ENCODE results near the gene COL2A1. TPM values are rescaled to one million over a fixed set of nuclear protein-coding genes. Genes with fewer than 3 reads are reported as not detected.

COL2A1 gene
- total RNA-seq, 1 experiment from 2014 or later = 1.4 TPM

GRCh38 chr12:48008950-48009349 is 4.7 kb upstream of the COL2A1 start:
- in situ Hi-C loops (cut with HindIII; ENCODE audit: low pct_unique_long_range_greater_than_20kb, low sequenced_read_pairs) (no loop called here), intact Hi-C loops (cut with micrococcal nuclease; ENCODE audit: unreplicated experiment) (no loop called here)
- ChIA-PET POLR2A (no interaction called here), CTCF (no interaction called here)
- no peak overlapping the region for H3K4me3 ChIP-seq (ENCODE audit: low read depth in 2 of 2, low read length in 2 of 2)
- ATAC-seq (no peak), DNase-seq (ENCODE audit: low read depth, low spot score) (no peak)
- no peaks in the 10 kb centered on the region for H3K9me3 ChIP-seq (ENCODE audit: control insufficient read depth, insufficient read depth, low read depth, low read length)
- BruUV-seq (replicated peaks) = no TSS peak
- H3K4me1 ChIP-seq (ENCODE audit: control insufficient read depth, insufficient read depth, low read length) = no peaks in the 10 kb centered on the region; the same call in 1 of the 2 replicates
- H3K36me3 ChIP-seq (ENCODE audit: control insufficient read depth, insufficient read depth, low read length) = no peaks in the 10 kb centered on the region
- TF ChIP-seq, protein P1, sequence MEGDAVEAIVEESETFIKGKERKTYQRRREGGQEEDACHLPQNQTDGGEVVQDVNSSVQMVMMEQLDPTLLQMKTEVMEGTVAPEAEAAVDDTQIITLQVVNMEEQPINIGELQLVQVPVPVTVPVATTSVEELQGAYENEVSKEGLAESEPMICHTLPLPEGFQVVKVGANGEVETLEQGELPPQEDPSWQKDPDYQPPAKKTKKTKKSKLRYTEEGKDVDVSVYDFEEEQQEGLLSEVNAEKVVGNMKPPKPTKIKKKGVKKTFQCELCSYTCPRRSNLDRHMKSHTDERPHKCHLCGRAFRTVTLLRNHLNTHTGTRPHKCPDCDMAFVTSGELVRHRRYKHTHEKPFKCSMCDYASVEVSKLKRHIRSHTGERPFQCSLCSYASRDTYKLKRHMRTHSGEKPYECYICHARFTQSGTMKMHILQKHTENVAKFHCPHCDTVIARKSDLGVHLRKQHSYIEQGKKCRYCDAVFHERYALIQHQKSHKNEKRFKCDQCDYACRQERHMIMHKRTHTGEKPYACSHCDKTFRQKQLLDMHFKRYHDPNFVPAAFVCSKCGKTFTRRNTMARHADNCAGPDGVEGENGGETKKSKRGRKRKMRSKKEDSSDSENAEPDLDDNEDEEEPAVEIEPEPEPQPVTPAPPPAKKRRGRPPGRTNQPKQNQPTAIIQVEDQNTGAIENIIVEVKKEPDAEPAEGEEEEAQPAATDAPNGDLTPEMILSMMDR (IDR thresholded peaks at IDR 0.05) = no peak
- TF ChIP-seq SIN3A (IDR thresholded peaks at IDR 0.05; ENCODE audit: borderline replicate concordance, insufficient read depth, low read depth, low read length) = no peak
- TF ChIP-seq POLR2AphosphoS5 (IDR thresholded peaks at IDR 0.05; ENCODE audit: low read depth, low read length) = no peak
- TF ChIP-seq, protein P2, sequence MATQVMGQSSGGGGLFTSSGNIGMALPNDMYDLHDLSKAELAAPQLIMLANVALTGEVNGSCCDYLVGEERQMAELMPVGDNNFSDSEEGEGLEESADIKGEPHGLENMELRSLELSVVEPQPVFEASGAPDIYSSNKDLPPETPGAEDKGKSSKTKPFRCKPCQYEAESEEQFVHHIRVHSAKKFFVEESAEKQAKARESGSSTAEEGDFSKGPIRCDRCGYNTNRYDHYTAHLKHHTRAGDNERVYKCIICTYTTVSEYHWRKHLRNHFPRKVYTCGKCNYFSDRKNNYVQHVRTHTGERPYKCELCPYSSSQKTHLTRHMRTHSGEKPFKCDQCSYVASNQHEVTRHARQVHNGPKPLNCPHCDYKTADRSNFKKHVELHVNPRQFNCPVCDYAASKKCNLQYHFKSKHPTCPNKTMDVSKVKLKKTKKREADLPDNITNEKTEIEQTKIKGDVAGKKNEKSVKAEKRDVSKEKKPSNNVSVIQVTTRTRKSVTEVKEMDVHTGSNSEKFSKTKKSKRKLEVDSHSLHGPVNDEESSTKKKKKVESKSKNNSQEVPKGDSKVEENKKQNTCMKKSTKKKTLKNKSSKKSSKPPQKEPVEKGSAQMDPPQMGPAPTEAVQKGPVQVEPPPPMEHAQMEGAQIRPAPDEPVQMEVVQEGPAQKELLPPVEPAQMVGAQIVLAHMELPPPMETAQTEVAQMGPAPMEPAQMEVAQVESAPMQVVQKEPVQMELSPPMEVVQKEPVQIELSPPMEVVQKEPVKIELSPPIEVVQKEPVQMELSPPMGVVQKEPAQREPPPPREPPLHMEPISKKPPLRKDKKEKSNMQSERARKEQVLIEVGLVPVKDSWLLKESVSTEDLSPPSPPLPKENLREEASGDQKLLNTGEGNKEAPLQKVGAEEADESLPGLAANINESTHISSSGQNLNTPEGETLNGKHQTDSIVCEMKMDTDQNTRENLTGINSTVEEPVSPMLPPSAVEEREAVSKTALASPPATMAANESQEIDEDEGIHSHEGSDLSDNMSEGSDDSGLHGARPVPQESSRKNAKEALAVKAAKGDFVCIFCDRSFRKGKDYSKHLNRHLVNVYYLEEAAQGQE (IDR thresholded peaks at IDR 0.05; ENCODE audit: insufficient read depth in 1 of 2, low read depth in 2 of 2, low read length in 1 of 2) = no peak
- no peak for TF ChIP-seq TCF7L2 (IDR thresholded peaks at IDR 0.05; ENCODE audit: low read depth, low read length)
- no peak overlapping the region for H3K27ac ChIP-seq (ENCODE audit: low read length)
- peaks cover 33% of the 10 kb centered on the region for H3K27me3 ChIP-seq (ENCODE audit: control insufficient read depth, insufficient read depth, low read length)

GRCh38 chr12:48008349-48008748 is 4.1 kb upstream of the COL2A1 start:
- Histone ChIP-seq H3K27me3 (ENCODE audit: control insufficient read depth, insufficient read depth, low read length) (peaks cover 32% of the 10 kb centered on the region), H3K9me3 (ENCODE audit: control insufficient read depth, insufficient read depth, low read depth, low read length) (no peaks in the 10 kb centered on the region), H3K36me3 (ENCODE audit: control insufficient read depth, insufficient read depth, low read length) (no peaks in the 10 kb centered on the region), H3K27ac (ENCODE audit: low read length) (no peak overlapping the region), H3K4me3 (ENCODE audit: low read depth in 2 of 2, low read length in 2 of 2) (no peak overlapping the region), H3K4me1 (ENCODE audit: control insufficient read depth, insufficient read depth, low read length) (peaks cover 5% of the 10 kb centered on the region; the same call in 1 of the 2 replicates)
- no TSS peak for BruUV-seq (replicated peaks)
- no peak for DNase-seq (ENCODE audit: low read depth, low spot score)
- intact Hi-C loops (cut with micrococcal nuclease; ENCODE audit: unreplicated experiment) = no loop called here
- no peak for ATAC-seq
- ChIA-PET CTCF (no interaction called here), POLR2A (no interaction called here)
- in situ Hi-C loops (cut with HindIII; ENCODE audit: low pct_unique_long_range_greater_than_20kb, low sequenced_read_pairs) = no loop called here
- TF ChIP-seq TCF7L2 (IDR thresholded peaks at IDR 0.05; ENCODE audit: low read depth, low read length) = no peak
- TF ChIP-seq, protein P1 (IDR thresholded peaks at IDR 0.05) = no peak
- no peak for TF ChIP-seq SIN3A (IDR thresholded peaks at IDR 0.05; ENCODE audit: borderline replicate concordance, insufficient read depth, low read depth, low read length)
- no peak for TF ChIP-seq POLR2AphosphoS5 (IDR thresholded peaks at IDR 0.05; ENCODE audit: low read depth, low read length)
- TF ChIP-seq, protein P2 (IDR thresholded peaks at IDR 0.05; ENCODE audit: insufficient read depth in 1 of 2, low read depth in 2 of 2, low read length in 1 of 2) = no peak
